HL-60 (cell line): ENCODE results near the gene WNT11.

ENCODE experiments used
- GABPA ChIP-seq: IDR thresholded peaks from 2 replicates; pipeline ENCODE4 v1.6.1; 2012; ENCODE audit warnings: low read depth
- POLR2AphosphoS5 ChIP-seq: IDR thresholded peaks from 2 replicates; pipeline ENCODE4 v1.6.1; 2012; ENCODE audit warnings: low read depth
- SPI1 ChIP-seq: IDR thresholded peaks from 2 replicates; pipeline ENCODE4 v1.6.1; 2012; ENCODE audit warnings: low read depth, mild to moderate bottlenecking, borderline replicate concordance
- TF ChIP-seq, protein P1 (sequence below): IDR thresholded peaks from one replicate; pipeline ENCODE4 v1.5.1; 2011; ENCODE audit warnings: low read length, control low read depth, inconsistent platforms; ENCODE audit not compliant: insufficient read depth
- TF ChIP-seq, protein P2 (sequence below): IDR thresholded peaks from 2 replicates; pipeline ENCODE4 v1.6.1; 2012; ENCODE audit warnings: low read depth; ENCODE audit not compliant: insufficient replicate concordance

DNA sequence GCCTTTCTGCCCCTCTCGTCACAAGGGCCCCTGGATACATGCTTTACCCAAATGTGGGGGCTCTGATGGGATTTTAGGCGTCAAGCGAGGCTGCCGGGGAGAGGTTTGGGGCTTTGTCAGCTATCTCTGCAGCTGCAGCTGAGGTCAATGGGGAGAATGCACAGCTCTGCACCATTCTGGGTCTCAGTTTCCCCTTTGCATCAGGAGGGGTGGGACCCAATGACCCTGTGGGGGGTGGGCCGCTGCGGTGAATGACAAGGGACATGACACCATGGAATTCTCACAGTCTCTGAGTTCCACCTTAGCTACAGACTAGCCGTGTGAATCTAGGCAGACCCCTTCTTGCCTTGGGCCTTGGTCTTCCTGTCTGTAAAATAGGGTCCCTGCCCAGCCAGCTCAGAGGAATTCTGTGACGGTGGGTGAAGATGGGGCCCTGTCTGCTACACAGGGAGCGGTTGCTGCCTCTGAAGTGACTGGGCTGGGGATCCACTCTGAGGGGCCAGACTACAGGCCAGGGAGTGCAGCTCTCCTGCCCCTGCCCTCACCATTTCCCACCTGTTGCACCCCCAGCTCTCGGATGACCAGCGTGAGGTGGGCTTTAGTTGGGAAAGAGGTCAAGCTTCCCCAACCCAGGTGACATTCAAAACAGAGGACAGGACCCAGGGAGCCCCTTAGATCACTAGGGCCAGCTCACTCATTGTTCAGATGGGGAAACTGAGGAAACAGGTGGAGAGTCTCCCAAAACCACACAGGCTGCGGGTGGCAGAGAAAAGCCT, 35.9 kb upstream of the WNT11 start:
- TF ChIP-seq, protein P1, sequence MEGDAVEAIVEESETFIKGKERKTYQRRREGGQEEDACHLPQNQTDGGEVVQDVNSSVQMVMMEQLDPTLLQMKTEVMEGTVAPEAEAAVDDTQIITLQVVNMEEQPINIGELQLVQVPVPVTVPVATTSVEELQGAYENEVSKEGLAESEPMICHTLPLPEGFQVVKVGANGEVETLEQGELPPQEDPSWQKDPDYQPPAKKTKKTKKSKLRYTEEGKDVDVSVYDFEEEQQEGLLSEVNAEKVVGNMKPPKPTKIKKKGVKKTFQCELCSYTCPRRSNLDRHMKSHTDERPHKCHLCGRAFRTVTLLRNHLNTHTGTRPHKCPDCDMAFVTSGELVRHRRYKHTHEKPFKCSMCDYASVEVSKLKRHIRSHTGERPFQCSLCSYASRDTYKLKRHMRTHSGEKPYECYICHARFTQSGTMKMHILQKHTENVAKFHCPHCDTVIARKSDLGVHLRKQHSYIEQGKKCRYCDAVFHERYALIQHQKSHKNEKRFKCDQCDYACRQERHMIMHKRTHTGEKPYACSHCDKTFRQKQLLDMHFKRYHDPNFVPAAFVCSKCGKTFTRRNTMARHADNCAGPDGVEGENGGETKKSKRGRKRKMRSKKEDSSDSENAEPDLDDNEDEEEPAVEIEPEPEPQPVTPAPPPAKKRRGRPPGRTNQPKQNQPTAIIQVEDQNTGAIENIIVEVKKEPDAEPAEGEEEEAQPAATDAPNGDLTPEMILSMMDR: no peak
- TF ChIP-seq, protein P2, sequence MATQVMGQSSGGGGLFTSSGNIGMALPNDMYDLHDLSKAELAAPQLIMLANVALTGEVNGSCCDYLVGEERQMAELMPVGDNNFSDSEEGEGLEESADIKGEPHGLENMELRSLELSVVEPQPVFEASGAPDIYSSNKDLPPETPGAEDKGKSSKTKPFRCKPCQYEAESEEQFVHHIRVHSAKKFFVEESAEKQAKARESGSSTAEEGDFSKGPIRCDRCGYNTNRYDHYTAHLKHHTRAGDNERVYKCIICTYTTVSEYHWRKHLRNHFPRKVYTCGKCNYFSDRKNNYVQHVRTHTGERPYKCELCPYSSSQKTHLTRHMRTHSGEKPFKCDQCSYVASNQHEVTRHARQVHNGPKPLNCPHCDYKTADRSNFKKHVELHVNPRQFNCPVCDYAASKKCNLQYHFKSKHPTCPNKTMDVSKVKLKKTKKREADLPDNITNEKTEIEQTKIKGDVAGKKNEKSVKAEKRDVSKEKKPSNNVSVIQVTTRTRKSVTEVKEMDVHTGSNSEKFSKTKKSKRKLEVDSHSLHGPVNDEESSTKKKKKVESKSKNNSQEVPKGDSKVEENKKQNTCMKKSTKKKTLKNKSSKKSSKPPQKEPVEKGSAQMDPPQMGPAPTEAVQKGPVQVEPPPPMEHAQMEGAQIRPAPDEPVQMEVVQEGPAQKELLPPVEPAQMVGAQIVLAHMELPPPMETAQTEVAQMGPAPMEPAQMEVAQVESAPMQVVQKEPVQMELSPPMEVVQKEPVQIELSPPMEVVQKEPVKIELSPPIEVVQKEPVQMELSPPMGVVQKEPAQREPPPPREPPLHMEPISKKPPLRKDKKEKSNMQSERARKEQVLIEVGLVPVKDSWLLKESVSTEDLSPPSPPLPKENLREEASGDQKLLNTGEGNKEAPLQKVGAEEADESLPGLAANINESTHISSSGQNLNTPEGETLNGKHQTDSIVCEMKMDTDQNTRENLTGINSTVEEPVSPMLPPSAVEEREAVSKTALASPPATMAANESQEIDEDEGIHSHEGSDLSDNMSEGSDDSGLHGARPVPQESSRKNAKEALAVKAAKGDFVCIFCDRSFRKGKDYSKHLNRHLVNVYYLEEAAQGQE: no peak
- no peak for TF ChIP-seq POLR2AphosphoS5
- no peak for TF ChIP-seq GABPA
- no peak for TF ChIP-seq SPI1
